GM23338 (cell line): ENCODE data around the gene CDH9. TPM values are rescaled to one million over a fixed set of nuclear protein-coding genes. Genes with fewer than 3 reads are reported as not detected.

Experiments
- ATAC-seq: fragments of 200-7000 bp; cut with Tn5 transposase; 3 replicates; pipeline ENCODE4 v1.9.1; 2020
- DNase-seq: peaks from one replicate; pipeline ENCODE4 v3.0.0-alpha.2; 2015; ENCODE audit warnings: low spot score
- H2AFZ ChIP-seq: fragments of 200-600 bp; sonication (generic); 2 replicates; pipeline ENCODE4 v1.8.0; 2016; ENCODE audit warnings: antibody characterized with exemption, mild to moderate bottlenecking, moderate library complexity
- H3F3A ChIP-seq: fragments of 200-600 bp; sonication (generic); replicated peaks from 2 replicates; pipeline ENCODE4 v1.8.0; 2017; ENCODE audit warnings: antibody characterized with exemption, mixed run types, low read depth
- H3K27ac ChIP-seq: fragments of 200-600 bp; sonication (generic); 2 replicates; pipeline ENCODE4 v1.6.1; 2016; ENCODE audit warnings: low read depth
- H3K27me3 ChIP-seq: fragments of 200-600 bp; sonication (generic); 2 replicates; pipeline ENCODE4 v1.8.0; 2016; ENCODE audit warnings: mild to moderate bottlenecking, mixed run types, moderate library complexity; ENCODE audit not compliant: insufficient read depth
- H3K36me3 ChIP-seq: fragments of 200-600 bp; sonication (generic); 2 replicates; pipeline ENCODE4 v1.8.0; 2016; ENCODE audit warnings: mild to moderate bottlenecking; ENCODE audit not compliant: insufficient read depth
- H3K4me1 ChIP-seq: fragments of 200-600 bp; sonication (generic); 2 replicates; pipeline ENCODE4 v1.8.0; 2016; ENCODE audit warnings: mild to moderate bottlenecking, moderate library complexity; ENCODE audit not compliant: insufficient read depth
- H3K4me2 ChIP-seq: fragments of 200-600 bp; sonication (generic); 2 replicates; pipeline ENCODE4 v1.7.1; 2017; ENCODE audit warnings: mixed run types
- H3K4me3 ChIP-seq: fragments of 200-600 bp; sonication (generic); 2 replicates; pipeline ENCODE4 v1.6.1; 2016; ENCODE audit warnings: mixed run types
- H3K79me2 ChIP-seq: fragments of 200-600 bp; sonication (generic); replicated peaks from 2 replicates; pipeline ENCODE4 v1.8.0; 2017; ENCODE audit warnings: mild to moderate bottlenecking; ENCODE audit not compliant: insufficient read depth
- H3K9me2 ChIP-seq: fragments of 200-600 bp; sonication (generic); 2 replicates; pipeline ENCODE4 v1.8.0; 2017; ENCODE audit not compliant: insufficient read depth
- H4K20me1 ChIP-seq: fragments of 200-600 bp; sonication (generic); replicated peaks from 2 replicates; pipeline ENCODE4 v1.8.0; 2017; ENCODE audit warnings: mild to moderate bottlenecking; ENCODE audit not compliant: insufficient read depth
- H3K27ac Mint-ChIP-seq: 2 replicates; pipeline ENCODE4 v1.8.0; 2020; ENCODE audit warnings: inconsistent platforms, mild to moderate bottlenecking, moderate library complexity, mixed read lengths
- H3K27me3 Mint-ChIP-seq: 3 replicates; pipeline ENCODE4 v1.8.0; 2022; ENCODE audit warnings: low read depth, mild to moderate bottlenecking, moderate library complexity, mixed read lengths, inconsistent platforms; ENCODE audit not compliant: insufficient read depth, poor library complexity
- H3K36me3 Mint-ChIP-seq: 3 replicates; pipeline ENCODE4 v1.8.0; 2021; ENCODE audit warnings: low read depth, mild to moderate bottlenecking, inconsistent platforms, moderate library complexity, mixed read lengths
- H3K4me1 Mint-ChIP-seq: 3 replicates; pipeline ENCODE4 v1.8.0; 2020; ENCODE audit warnings: mild to moderate bottlenecking, inconsistent platforms, mixed read lengths
- H3K4me3 Mint-ChIP-seq: 3 replicates; pipeline ENCODE4 v1.8.0; 2021; ENCODE audit warnings: moderate library complexity, mild to moderate bottlenecking, inconsistent platforms, mixed read lengths
- H3K9me3 Mint-ChIP-seq: 3 replicates; pipeline ENCODE4 v1.8.0; 2020; ENCODE audit warnings: moderate library complexity, mild to moderate bottlenecking, inconsistent platforms, mixed read lengths
- EZH2 ChIP-seq: fragments of 200-600 bp; sonication (generic); IDR thresholded peaks from one replicate; pipeline ENCODE4 v1.8.0; 2017; ENCODE audit warnings: antibody characterized with exemption, mild to moderate bottlenecking, low read depth; ENCODE audit not compliant: unreplicated experiment
- EZH2phosphoT487 ChIP-seq: fragments of 200-600 bp; sonication (generic); IDR thresholded peaks from one replicate; pipeline ENCODE4 v1.8.1; 2018; ENCODE audit warnings: antibody characterized with exemption; ENCODE audit not compliant: unreplicated experiment
- JUNB ChIP-seq: IDR thresholded peaks from one replicate; pipeline ENCODE4 v1.6.1; 2016; ENCODE audit warnings: antibody characterized with exemption; ENCODE audit not compliant: unreplicated experiment
- NANOG ChIP-seq: IDR thresholded peaks from 2 replicates; pipeline ENCODE4 v1.6.1; 2016; ENCODE audit warnings: antibody characterized with exemption, borderline replicate concordance
- POLR2AphosphoS5 ChIP-seq: IDR thresholded peaks from 2 replicates; pipeline ENCODE4 v1.6.1; 2016; ENCODE audit warnings: antibody characterized with exemption, low read depth
- REST ChIP-seq: IDR thresholded peaks from one replicate; pipeline ENCODE4 v1.6.1; 2018; ENCODE audit warnings: antibody characterized with exemption; ENCODE audit not compliant: unreplicated experiment
- ZNF114 ChIP-seq: fragments of 250-450 bp; sonication (Bioruptor Pico); IDR thresholded peaks from 2 replicates; pipeline ENCODE4 v1.5.0; 2020; ENCODE audit warnings: mild to moderate bottlenecking, moderate library complexity
- ZNF331 ChIP-seq: fragments of 250-450 bp; sonication (Bioruptor Pico); IDR thresholded peaks from 2 replicates; pipeline ENCODE4 v1.5.0; 2020; ENCODE audit warnings: low read depth, mild to moderate bottlenecking, moderate library complexity
- polyA plus RNA-seq: library from polyadenylated mRNA; unstranded; fragments of >200 nt; fragmentation: Nextera tagmentation; extraction: Ambion mirVana; gene quantifications from 2 replicates; pipeline ENCODE4 v1.2.1, GENCODE V29; 2016
- total RNA-seq: library from RNA; depleted of rRNA; stranded (reverse); fragments of >200 nt; shearing (Covaris generic); gene quantifications from 2 replicates; pipeline ENCODE4 v1.2.3, GENCODE V29; 2014
- TF ChIP-seq, protein P1 (sequence below), 2 experiments: fragments of 200-600 bp in 1 of 2; sonication (generic) in 1 of 2; conservative IDR thresholded peaks; 2 replicates each; pipeline versions ENCODE4 v1.5.1 to v1.6.1; 2016 to 2017; ENCODE audit warnings: antibody characterized with exemption in 2 of 2, low read depth in 2 of 2, mild to moderate bottlenecking in 2 of 2, moderate library complexity in 1 of 2

CDH9 gene
- total and polyA plus RNA-seq, 2 experiments from 2014 or later, result 0.26 to 0.31 TPM

DNA sequence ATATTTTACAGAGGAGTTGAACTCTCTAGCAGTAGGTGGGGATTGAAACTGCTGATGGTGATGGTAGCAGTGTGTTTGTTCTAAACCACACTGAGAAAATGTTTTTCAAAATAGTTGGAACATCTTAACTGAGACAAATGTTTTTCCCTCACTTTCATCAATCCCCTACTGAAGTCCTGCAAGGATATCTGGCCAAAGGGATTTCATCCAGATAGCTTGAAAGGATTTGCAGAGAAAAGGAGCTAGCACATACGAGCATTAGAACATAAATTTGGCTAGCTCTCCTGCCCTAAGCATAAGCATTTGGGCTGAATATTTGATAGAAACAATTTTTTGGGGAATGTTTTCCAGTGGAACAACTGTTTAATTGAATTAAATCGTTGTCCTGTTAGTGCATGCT, 153.9 kb downstream of the CDH9 start (continued):
- TF ChIP-seq, protein P1, sequence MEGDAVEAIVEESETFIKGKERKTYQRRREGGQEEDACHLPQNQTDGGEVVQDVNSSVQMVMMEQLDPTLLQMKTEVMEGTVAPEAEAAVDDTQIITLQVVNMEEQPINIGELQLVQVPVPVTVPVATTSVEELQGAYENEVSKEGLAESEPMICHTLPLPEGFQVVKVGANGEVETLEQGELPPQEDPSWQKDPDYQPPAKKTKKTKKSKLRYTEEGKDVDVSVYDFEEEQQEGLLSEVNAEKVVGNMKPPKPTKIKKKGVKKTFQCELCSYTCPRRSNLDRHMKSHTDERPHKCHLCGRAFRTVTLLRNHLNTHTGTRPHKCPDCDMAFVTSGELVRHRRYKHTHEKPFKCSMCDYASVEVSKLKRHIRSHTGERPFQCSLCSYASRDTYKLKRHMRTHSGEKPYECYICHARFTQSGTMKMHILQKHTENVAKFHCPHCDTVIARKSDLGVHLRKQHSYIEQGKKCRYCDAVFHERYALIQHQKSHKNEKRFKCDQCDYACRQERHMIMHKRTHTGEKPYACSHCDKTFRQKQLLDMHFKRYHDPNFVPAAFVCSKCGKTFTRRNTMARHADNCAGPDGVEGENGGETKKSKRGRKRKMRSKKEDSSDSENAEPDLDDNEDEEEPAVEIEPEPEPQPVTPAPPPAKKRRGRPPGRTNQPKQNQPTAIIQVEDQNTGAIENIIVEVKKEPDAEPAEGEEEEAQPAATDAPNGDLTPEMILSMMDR (conservative IDR thresholded peaks at IDR 0.05; ENCODE audit: low read depth in 2 of 2), result no peak
- TF ChIP-seq EZH2phosphoT487, result no peak
- TF ChIP-seq ZNF331 (CRISPR knock-in tag), result no peak
- TF ChIP-seq POLR2AphosphoS5, result no peak
- no peak for TF ChIP-seq REST
- TF ChIP-seq JUNB, result no peak

GRCh38 chr5:26883375-26883774, 155.0 kb downstream of the CDH9 start:
- H3K79me2 ChIP-seq, result no peaks in the 10 kb centered on the region
- H4K20me1 ChIP-seq, result no peaks in the 10 kb centered on the region
- no peak overlapping the region for H3K4me3 Mint-ChIP-seq
- no peak overlapping the region for H2AFZ ChIP-seq
- H3K36me3 ChIP-seq, result no peaks in the 10 kb centered on the region
- H3K27ac Mint-ChIP-seq, result no peak overlapping the region
- ATAC-seq (no peak), DNase-seq (no peak)
- TF ChIP-seq POLR2AphosphoS5 (no peak), ZNF114 (CRISPR knock-in tag) (no peak), NANOG (no peak), ZNF331 (CRISPR knock-in tag) (no peak), EZH2 (no peak)
- TF ChIP-seq, protein P1 (conservative IDR thresholded peaks at IDR 0.05; ENCODE audit: low read depth in 2 of 2), result no peak
- no peaks in the 10 kb centered on the region for H3F3A ChIP-seq
- H3K4me1 Mint-ChIP-seq, result no peaks in the 10 kb centered on the region
- H3K9me3 Mint-ChIP-seq, result no peaks in the 10 kb centered on the region
- H3K27me3 Mint-ChIP-seq, result no peaks in the 10 kb centered on the region
- no peaks in the 10 kb centered on the region for H3K4me1 ChIP-seq
- H3K27ac ChIP-seq, result no peak overlapping the region
- H3K27me3 ChIP-seq, result no peaks in the 10 kb centered on the region
- no peaks in the 10 kb centered on the region for H3K36me3 Mint-ChIP-seq
- no peak overlapping the region for H3K4me3 ChIP-seq
- H3K9me2 ChIP-seq, result no peaks in the 10 kb centered on the region
- no peak overlapping the region for H3K4me2 ChIP-seq
